ENCODE results near the gene ATG14. TPM values are rescaled to one million over a fixed set of nuclear protein-coding genes. Genes with fewer than 3 reads are reported as not detected.

The ATG14 gene
- total RNA-seq, 3 donors from 2014 or later = 8.3 to 15.1 (median 10.8) TPM

DNA sequence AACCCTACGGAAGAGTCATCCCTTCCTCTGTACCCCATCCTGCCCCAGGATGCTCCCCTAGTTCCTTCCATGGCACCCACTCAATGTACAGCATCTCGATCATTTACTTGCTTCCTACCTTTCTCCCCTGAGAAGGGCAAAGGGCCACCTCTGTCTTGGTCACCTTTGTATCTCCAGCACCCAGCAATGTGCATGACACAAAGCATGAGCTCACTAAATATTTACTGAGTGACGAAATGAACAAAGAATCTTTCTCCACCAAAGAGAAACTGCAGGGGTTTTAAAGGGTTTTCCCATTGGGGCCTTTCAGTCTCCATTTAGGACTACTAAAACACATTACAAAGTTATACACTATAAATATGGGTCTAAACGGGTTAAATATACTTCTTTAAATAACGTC lies 30.6 kb downstream of the ATG14 start:
- Histone ChIP-seq H3K4me3 (no peak overlapping the region), H3K36me3 (ENCODE audit: low read depth) (peaks cover 6% of the 10 kb centered on the region), H3K9me3 (no peaks in the 10 kb centered on the region), H3K4me1 (ENCODE audit: low read depth) (peaks cover 2% of the 10 kb centered on the region)
- intact Hi-C loops (cut with DNase I, micrococcal nuclease) = no loop called here
- TF ChIP-seq, protein P1, sequence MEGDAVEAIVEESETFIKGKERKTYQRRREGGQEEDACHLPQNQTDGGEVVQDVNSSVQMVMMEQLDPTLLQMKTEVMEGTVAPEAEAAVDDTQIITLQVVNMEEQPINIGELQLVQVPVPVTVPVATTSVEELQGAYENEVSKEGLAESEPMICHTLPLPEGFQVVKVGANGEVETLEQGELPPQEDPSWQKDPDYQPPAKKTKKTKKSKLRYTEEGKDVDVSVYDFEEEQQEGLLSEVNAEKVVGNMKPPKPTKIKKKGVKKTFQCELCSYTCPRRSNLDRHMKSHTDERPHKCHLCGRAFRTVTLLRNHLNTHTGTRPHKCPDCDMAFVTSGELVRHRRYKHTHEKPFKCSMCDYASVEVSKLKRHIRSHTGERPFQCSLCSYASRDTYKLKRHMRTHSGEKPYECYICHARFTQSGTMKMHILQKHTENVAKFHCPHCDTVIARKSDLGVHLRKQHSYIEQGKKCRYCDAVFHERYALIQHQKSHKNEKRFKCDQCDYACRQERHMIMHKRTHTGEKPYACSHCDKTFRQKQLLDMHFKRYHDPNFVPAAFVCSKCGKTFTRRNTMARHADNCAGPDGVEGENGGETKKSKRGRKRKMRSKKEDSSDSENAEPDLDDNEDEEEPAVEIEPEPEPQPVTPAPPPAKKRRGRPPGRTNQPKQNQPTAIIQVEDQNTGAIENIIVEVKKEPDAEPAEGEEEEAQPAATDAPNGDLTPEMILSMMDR (IDR thresholded peaks at IDR 0.05) = no peak
- no peak for DNase-seq
- ATAC-seq = no peak

DNA sequence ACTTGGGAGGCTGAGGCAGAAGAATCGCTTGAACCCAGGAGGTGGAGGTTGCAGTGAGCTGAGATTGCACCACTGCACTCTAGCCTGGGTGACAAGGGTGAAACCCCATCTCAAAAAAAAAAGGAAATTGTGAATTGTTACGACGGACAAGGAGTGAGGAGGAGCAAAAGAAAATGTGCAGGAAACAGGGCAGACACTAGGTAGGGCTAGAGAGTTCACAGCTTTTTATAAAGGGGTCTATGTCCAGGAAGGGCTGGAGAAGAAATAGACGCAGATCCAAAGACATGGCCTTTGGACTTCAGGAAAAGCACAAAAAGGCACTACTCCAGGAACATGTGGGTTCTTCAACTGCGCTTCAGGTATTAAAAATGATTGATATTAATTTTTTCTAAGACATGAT lies 34.4 kb downstream of the ATG14 start:
- intact Hi-C loops (cut with DNase I, micrococcal nuclease) = no loop called here
- Histone ChIP-seq H3K4me1 (ENCODE audit: low read depth) (no peaks in the 10 kb centered on the region), H3K4me3 (no peak overlapping the region), H3K9me3 (no peaks in the 10 kb centered on the region), H3K36me3 (ENCODE audit: low read depth) (peaks cover 3% of the 10 kb centered on the region)
- ATAC-seq (no peak), DNase-seq (no peak)
- TF ChIP-seq, protein P1 (IDR thresholded peaks at IDR 0.05) = no peak

DNA sequence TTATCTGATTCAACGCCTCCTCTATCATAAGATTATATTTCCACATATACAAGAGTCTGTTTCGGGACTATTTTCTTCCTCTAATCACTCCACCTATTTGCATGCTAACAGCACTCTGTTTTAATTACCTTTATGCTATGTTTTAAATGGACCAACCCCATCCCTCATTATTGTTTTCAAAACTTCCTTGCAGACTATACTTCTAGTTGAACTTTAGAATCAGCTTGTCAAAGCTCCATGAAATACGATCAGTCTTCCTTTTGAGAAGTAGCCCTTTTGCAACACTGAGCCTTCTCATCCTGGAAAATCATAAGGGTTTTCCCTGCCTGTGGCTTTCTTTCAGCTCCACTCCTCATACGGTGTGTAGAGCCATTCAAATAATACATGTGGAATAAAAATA lies 36.9 kb downstream of the ATG14 start:
- Histone ChIP-seq H3K4me1 (ENCODE audit: low read depth) (no peaks in the 10 kb centered on the region), H3K36me3 (ENCODE audit: low read depth) (peaks cover 3% of the 10 kb centered on the region), H3K4me3 (no peak overlapping the region), H3K9me3 (no peaks in the 10 kb centered on the region)
- intact Hi-C loops (cut with DNase I, micrococcal nuclease) = no loop called here
- TF ChIP-seq, protein P1 (IDR thresholded peaks at IDR 0.05) = no peak
- DNase-seq = no peak
- peak; percentile 67 for ATAC-seq

DNA sequence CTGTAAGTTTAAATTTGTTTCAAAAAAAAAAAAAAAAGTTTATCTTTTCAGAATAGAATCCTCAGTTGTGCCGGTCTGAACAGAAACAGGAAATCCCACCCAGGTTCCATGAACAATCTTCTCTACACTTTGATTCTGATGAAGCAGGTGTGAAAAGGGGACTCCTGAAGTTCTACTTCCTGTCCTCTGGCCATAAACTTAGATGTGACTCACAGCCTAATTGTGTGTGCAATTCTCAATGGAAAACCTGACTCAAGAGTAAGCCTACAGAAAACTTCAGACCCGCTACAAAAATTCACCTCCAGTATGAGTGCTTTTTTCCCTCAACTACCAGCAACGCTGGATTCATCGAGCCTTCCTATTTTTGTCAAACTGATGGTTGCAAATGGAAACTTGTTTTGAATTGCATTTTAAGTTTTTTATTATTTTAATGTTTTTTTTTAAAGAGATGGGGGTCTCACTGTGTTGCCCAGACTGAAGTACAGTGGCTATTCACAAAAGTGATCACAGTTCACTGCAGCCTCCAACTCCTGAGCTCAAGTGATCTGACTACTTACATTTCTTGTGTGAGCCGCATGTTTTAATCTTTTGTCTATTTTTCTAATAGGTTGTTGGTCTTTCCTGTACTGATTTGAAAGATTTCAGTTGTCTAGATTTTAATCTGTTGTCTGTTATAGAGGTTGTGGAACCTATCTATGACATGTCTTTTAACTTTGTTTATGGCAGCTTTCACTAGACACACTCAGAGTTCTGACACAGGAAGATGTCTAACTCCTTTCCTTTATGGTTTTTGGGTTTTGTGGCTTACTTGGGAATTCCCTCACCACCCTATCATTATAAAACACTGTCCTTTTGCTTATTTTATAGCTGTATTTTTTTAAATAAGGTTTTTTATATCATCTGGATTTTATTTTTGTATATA lies 37.6 kb downstream of the ATG14 start:
- Histone ChIP-seq H3K9me3 (no peaks in the 10 kb centered on the region), H3K4me1 (ENCODE audit: low read depth) (no peaks in the 10 kb centered on the region), H3K4me3 (no peak overlapping the region), H3K36me3 (ENCODE audit: low read depth) (peaks cover 3% of the 10 kb centered on the region)
- DNase-seq (no peak), ATAC-seq (peak; percentile 87)
- TF ChIP-seq, protein P1 (IDR thresholded peaks at IDR 0.05) = no peak
- intact Hi-C loops (cut with DNase I, micrococcal nuclease) = no loop called here

DNA sequence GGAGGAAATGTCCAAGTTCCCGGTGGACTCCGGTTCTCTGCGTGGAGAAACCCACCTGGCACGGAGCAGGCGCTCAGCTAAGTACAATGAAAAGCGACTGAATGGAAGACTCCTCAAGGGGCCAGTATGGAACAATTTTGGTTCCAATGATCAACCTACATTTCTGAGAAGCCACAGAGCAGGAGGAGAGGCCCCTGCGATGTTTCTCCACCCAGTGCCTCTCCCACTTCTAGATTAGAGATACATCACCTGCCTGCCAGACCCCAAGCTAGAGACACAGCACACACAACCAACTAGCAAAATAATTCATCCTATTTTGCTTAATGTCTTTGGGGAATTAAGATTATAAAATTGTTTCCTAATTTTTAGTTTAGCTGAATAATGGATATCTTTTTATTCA lies 38.8 kb downstream of the ATG14 start:
- intact Hi-C loops (cut with DNase I, micrococcal nuclease) = no loop called here
- Histone ChIP-seq H3K9me3 (no peaks in the 10 kb centered on the region), H3K4me1 (ENCODE audit: low read depth) (no peaks in the 10 kb centered on the region), H3K4me3 (no peak overlapping the region), H3K36me3 (ENCODE audit: low read depth) (peaks cover 3% of the 10 kb centered on the region)
- DNase-seq (no peak), ATAC-seq (no peak)
- TF ChIP-seq, protein P1 (IDR thresholded peaks at IDR 0.05) = no peak

Measured in mucosa of descending colon (tissue), 3 donors.